ENCODE data around the gene CDK6.

CDK6 gene

DNA sequence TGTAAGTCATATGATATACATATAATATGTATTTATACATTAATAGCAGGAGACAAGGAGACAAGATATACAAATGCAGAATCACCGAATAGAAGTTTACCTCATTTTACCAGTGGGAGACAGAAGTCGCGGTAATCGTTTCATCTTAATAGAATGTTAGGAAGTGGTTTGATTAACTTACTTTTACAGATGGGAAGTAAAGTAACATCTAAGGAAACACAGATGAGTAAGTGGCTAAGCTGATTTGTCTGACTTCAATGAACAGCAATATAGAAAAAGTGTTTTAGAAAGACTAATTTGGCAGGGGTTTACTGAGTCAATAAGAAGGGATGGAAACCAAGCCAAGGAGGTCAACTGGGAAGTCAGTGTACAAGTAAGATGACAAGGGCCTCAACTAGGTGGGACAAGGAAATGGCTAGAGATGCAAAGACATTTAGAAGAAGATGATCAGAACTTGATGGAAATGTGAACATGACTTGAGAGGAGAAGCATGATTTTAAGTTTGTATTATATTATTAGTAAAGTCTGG is 210.0 kb downstream of the CDK6 start:
- ChIA-PET POLR2A (no interaction called here), CTCF (no interaction called here)
- no peak for TF ChIP-seq SUZ12 (IDR thresholded peaks at IDR 0.05)
- TF ChIP-seq BHLHE40 (IDR thresholded peaks at IDR 0.05; ENCODE audit: borderline replicate concordance), result no peak
- TF ChIP-seq ARNT (IDR thresholded peaks at IDR 0.05), result no peak
- TF ChIP-seq FOXA1 (IDR thresholded peaks at IDR 0.05), result no peak
- TF ChIP-seq CTBP1 (IDR thresholded peaks at IDR 0.05; ENCODE audit: borderline replicate concordance), result no peak
- TF ChIP-seq L3MBTL2 (conservative IDR thresholded peaks at IDR 0.05), result no peak
- no peak for TF ChIP-seq TARDBP (IDR thresholded peaks at IDR 0.05)
- no peak for TF ChIP-seq FOXK2 (IDR thresholded peaks at IDR 0.05)
- TF ChIP-seq SP1 (IDR thresholded peaks at IDR 0.05), result no peak
- TF ChIP-seq, protein P1, sequence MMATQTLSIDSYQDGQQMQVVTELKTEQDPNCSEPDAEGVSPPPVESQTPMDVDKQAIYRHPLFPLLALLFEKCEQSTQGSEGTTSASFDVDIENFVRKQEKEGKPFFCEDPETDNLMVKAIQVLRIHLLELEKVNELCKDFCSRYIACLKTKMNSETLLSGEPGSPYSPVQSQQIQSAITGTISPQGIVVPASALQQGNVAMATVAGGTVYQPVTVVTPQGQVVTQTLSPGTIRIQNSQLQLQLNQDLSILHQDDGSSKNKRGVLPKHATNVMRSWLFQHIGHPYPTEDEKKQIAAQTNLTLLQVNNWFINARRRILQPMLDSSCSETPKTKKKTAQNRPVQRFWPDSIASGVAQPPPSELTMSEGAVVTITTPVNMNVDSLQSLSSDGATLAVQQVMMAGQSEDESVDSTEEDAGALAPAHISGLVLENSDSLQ (IDR thresholded peaks at IDR 0.05), result no peak
- TF ChIP-seq ZNF384 (IDR thresholded peaks at IDR 0.05), result no peak
- TF ChIP-seq HDGF (IDR thresholded peaks at IDR 0.05; ENCODE audit: borderline replicate concordance), result no peak
- no peak for TF ChIP-seq ELF4 (IDR thresholded peaks at IDR 0.05)
- no peak for TF ChIP-seq NFRKB (IDR thresholded peaks at IDR 0.05)
- no peak for TF ChIP-seq FOXM1 (IDR thresholded peaks at IDR 0.05; ENCODE audit: borderline replicate concordance)
- TF ChIP-seq LEF1 (IDR thresholded peaks at IDR 0.05; ENCODE audit: borderline replicate concordance), result no peak
- no peak for DNase-seq (ENCODE audit: extremely low spot score)

DNA sequence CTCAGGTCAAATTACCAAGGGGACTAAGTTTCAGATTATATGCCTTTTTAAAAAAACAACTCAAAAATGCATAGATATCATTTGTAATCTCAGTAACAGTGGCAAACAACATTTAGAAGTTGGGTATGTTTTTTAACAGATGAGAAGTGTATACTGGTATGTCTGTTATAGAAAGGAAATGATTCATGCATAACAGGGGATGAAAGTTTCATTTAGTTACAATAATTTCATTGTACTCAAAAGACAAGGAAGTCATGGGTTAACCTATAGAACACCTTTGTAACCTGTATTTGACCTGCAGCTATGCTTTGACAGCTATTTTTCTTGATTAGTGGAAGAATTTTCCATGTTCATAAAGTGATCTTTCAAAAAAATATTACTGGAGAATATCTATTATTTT is 210.8 kb downstream of the CDK6 start:
- no peak for DNase-seq (ENCODE audit: extremely low spot score)
- POLR2A ChIA-PET, result no interaction called here

DNA sequence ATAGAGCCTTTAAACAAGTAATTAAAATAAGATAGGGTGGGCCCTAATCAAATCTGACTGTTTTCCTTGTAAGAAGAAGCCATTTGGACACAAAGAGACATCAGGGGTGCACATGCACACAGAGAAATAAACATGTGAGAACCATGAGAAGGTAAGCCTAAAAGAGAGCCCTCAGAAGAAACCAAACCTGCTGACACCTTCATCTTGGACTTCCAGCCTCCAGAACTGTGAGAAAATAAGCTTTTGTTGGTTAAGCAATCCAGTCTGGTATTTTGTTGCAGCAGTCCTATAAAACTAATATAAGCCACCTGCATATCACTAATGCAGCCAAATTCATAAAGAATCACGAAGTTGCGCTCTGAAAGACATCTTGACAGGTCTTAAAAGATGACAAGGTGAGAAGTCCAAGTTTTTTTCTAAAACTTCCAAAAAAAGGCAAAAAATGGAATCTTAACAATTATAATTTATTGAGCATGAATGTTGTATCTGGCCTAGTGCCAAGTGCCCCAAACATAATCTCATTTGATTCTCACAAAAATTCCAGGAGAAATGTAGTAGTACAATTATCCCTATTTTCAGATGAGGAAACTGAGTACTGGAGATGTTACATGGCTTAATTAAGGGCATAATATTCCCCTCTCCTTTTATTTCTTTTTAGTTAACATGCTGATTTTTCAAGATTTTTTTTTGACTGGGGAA is 211.9 kb downstream of the CDK6 start:
- ChIA-PET CTCF (no interaction called here), POLR2A (no interaction called here)
- TF ChIP-seq HDGF (IDR thresholded peaks at IDR 0.05; ENCODE audit: borderline replicate concordance) (no peak), BHLHE40 (IDR thresholded peaks at IDR 0.05; ENCODE audit: borderline replicate concordance) (no peak), CTBP1 (IDR thresholded peaks at IDR 0.05; ENCODE audit: borderline replicate concordance) (no peak), FOXM1 (IDR thresholded peaks at IDR 0.05; ENCODE audit: borderline replicate concordance) (no peak), ZNF384 (IDR thresholded peaks at IDR 0.05) (no peak), ARNT (IDR thresholded peaks at IDR 0.05) (no peak), LEF1 (IDR thresholded peaks at IDR 0.05; ENCODE audit: borderline replicate concordance) (no peak), NFRKB (IDR thresholded peaks at IDR 0.05) (no peak), SUZ12 (IDR thresholded peaks at IDR 0.05) (no peak), TARDBP (IDR thresholded peaks at IDR 0.05) (no peak), L3MBTL2 (conservative IDR thresholded peaks at IDR 0.05) (no peak), ELF4 (IDR thresholded peaks at IDR 0.05) (no peak), SP1 (IDR thresholded peaks at IDR 0.05) (no peak), FOXK2 (IDR thresholded peaks at IDR 0.05) (no peak), FOXA1 (IDR thresholded peaks at IDR 0.05) (no peak)
- TF ChIP-seq, protein P1 (IDR thresholded peaks at IDR 0.05), result no peak
- no peak for DNase-seq (ENCODE audit: extremely low spot score)

More for the DNA sequence above, 210.8 kb downstream of the CDK6 start:
- CTCF ChIA-PET, result interaction anchor here (0.7 kb wide), 2 partner anchors 9 to 250 kb away, joined by 3 read pairs; no protein-coding TSS in a partner anchor
- TF ChIP-seq FOXK2 (IDR thresholded peaks at IDR 0.05) (no peak), L3MBTL2 (conservative IDR thresholded peaks at IDR 0.05) (no peak), HDGF (IDR thresholded peaks at IDR 0.05; ENCODE audit: borderline replicate concordance) (no peak), NFRKB (IDR thresholded peaks at IDR 0.05) (no peak), LEF1 (IDR thresholded peaks at IDR 0.05; ENCODE audit: borderline replicate concordance) (no peak), CTBP1 (IDR thresholded peaks at IDR 0.05; ENCODE audit: borderline replicate concordance) (no peak), ZNF384 (IDR thresholded peaks at IDR 0.05) (no peak), FOXA1 (IDR thresholded peaks at IDR 0.05) (no peak), ELF4 (IDR thresholded peaks at IDR 0.05) (no peak), BHLHE40 (IDR thresholded peaks at IDR 0.05; ENCODE audit: borderline replicate concordance) (no peak), SP1 (IDR thresholded peaks at IDR 0.05) (no peak), SUZ12 (IDR thresholded peaks at IDR 0.05) (no peak), FOXM1 (IDR thresholded peaks at IDR 0.05; ENCODE audit: borderline replicate concordance) (no peak), TARDBP (IDR thresholded peaks at IDR 0.05) (no peak), ARNT (IDR thresholded peaks at IDR 0.05) (no peak)
- TF ChIP-seq, protein P1 (IDR thresholded peaks at IDR 0.05), result no peak

DNA sequence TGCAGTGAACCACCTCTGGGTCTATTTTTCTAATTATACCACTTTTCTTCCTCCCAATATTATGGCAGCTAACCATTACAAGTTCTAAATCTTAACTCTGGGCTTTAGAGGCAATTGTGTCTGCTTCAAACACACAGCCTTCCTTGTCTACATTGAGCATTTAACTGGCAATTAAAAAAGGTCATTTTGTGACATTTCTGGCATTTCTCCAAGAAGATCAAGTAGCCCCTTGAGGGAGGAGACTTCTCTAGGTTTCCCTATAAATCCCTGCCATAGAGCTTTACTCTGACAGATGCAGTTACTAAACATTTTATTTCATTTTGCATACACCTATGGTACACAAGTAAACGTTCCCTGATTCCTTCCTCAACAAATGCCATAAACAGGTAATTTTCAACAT is 212.8 kb downstream of the CDK6 start:
- no peak for TF ChIP-seq ELF4 (IDR thresholded peaks at IDR 0.05)
- TF ChIP-seq, protein P1 (IDR thresholded peaks at IDR 0.05), result peak; percentile 45; the same call in 1 of the 2 replicates
- no peak for TF ChIP-seq SP1 (IDR thresholded peaks at IDR 0.05)
- no peak for TF ChIP-seq ARNT (IDR thresholded peaks at IDR 0.05)
- no peak for DNase-seq (ENCODE audit: extremely low spot score)
- POLR2A ChIA-PET, result no interaction called here
- CTCF ChIA-PET, result no interaction called here

DNA sequence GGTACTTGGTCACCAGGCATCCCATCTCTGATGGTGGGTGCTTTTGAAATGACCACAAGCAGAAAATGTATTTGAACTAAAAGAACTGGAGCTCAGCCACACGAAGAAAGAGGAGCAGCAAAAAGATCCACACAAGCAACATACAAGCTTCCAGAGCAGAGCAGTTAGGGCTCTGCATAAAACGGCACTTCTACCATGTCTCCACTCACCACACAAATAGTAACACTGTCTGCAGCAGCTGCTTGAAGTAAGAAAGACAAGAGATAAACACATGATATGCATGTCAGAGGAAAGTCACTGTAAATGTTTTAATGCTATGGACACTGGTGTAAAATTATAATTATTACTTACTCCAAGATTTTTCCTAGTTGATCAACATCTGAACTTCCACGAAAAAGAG is 213.7 kb downstream of the CDK6 start:
- DNase-seq (ENCODE audit: extremely low spot score), result no peak
- CTCF ChIA-PET, result no interaction called here
- TF ChIP-seq FOXA1 (IDR thresholded peaks at IDR 0.05) (no peak), SP1 (IDR thresholded peaks at IDR 0.05) (no peak), FOXM1 (IDR thresholded peaks at IDR 0.05; ENCODE audit: borderline replicate concordance) (no peak), ZNF384 (IDR thresholded peaks at IDR 0.05) (no peak), FOXK2 (IDR thresholded peaks at IDR 0.05) (no peak), TARDBP (IDR thresholded peaks at IDR 0.05) (no peak), L3MBTL2 (conservative IDR thresholded peaks at IDR 0.05) (no peak), HDGF (IDR thresholded peaks at IDR 0.05; ENCODE audit: borderline replicate concordance) (no peak), LEF1 (IDR thresholded peaks at IDR 0.05; ENCODE audit: borderline replicate concordance) (no peak)
- TF ChIP-seq, protein P1 (IDR thresholded peaks at IDR 0.05), result no peak
- POLR2A ChIA-PET, result no interaction called here
